Right renal cortex interstitium (tissue), 3 donors: Measurements from ENCODE around the gene ADARB2. TPM values are rescaled to one million over a fixed set of nuclear protein-coding genes. Genes with fewer than 3 reads are reported as not detected.

Source experiments
- DNase-seq, 3 donors: peaks; one replicate each; pipeline ENCODE4 v3.0.0-alpha.2; 2013; ENCODE audit warnings: low read depth in 3 of 3, low spot score in 2 of 3
- polyA plus RNA-seq, 3 donors: library from polyadenylated mRNA; unstranded; fragments of 120-200 nt; gene quantifications; one replicate each; pipeline ENCODE4 v1.2.1, GENCODE V29; 2013; ENCODE audit not compliant: insufficient read length in 3 of 3

The ADARB2 gene
- polyA plus RNA-seq, 3 donors = 0.87 to 1.4 (median 1.4) TPM

GRCh38 chr10:1665021-1665661 is 72.2 kb downstream of the ADARB2 start:
- DNase-seq = no peak

GRCh38 chr10:1664333-1664964 is 72.9 kb downstream of the ADARB2 start:
- DNase-seq = no peak

GRCh38 chr10:1663226-1663625 is 74.1 kb downstream of the ADARB2 start:
- no peak for DNase-seq

DNA sequence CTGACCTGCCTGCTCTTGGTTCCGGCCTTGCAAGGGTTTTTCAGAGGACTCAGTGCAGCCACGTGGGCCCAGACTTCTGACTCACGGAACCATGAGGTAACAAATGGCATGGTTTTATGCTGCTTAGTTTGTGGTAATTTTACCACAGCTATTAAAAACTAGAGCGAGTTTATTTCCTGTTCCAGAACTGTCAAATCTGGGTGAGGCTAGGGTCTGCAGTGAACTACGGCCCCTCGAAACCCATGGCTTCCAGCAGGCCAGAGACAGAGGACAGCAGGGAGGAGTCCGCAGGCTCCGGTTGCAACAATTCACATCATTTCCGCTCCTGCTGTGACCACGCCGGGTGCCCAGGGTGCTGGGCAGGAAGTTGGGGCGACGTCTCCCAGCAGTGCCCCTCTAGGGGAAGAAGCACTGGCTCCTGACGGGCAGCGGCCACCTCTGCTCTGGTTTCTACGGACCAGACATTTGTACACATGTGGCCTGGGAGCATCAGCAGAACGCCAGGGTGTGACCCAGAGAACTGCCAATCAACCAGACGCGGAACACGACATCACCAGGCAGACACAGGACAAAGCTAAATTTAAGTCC is 74.8 kb downstream of the ADARB2 start:
- DNase-seq = no peak

- no peak for DNase-seq
Observed at GRCh38 chr10:1661859-1662437, 75.4 kb downstream of the ADARB2 start.

DNA sequence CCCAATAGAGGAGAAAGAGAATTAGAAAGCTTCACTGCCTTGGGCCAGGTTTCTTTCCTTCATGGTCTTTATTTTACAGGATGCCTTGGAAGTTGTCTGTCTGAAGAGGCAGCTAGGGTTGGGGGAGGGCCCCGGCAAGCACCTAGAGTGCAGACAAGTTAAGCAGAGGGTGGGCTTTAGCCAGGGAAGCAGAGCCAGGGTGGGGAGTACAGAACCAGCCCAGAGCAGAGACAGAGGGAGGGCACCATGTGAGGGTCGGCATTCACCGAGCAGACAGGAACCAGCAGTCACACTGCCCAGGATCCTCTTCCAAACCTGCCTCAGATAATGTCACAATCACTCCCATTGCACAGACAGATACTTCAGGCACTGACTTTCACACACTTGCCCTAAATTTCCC is 75.9 kb downstream of the ADARB2 start:
- DNase-seq = no peak

DNA sequence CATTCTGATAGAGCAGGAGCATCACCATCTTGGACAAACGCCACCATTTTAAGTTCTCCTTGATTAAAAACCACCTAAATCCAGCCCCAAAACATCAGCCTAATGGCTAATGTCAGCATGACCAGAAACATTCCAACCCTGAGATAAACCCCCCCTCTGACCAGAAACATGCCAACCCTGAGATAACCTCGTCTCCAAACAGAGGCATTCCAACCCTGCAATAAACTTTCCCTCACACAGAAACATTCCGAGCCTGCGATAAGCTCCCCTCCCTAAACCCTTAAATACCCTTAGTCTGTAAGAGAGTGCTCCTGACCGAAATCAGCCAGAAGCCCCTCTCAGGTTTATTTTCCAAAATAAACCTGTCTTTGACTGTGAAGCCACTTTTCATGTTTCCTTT is 76.5 kb downstream of the ADARB2 start:
- DNase-seq = no peak

DNA sequence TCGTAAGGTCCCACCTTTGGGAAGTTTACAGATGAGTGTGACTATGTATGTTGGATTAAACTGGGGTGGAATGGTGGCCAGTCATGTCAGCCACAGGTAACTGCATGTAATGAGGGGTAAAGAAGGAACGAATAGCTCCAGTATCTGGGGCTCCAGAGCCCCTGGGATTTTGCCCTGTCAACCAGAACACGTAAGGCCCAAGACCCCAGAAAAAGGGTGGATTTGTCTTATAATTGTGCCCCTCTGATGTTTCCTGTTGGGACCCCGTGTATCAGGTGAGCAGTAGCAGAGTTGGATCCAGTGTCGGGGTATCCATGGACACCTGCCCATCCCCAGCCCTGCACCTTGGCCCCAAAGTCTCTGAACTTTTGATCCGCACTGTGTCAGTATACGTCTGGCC is 76.9 kb downstream of the ADARB2 start:
- DNase-seq = no peak

GRCh38 chr10:1659221-1659791 is 78.0 kb downstream of the ADARB2 start:
- DNase-seq = no peak

GRCh38 chr10:1658658-1659057 is 78.7 kb downstream of the ADARB2 start:
- no peak for DNase-seq

- DNase-seq = no peak
Observed at GRCh38 chr10:1657479-1657878, 79.8 kb downstream of the ADARB2 start.

GRCh38 chr10:1655367-1655766 is 82.0 kb downstream of the ADARB2 start:
- no peak for DNase-seq

DNA sequence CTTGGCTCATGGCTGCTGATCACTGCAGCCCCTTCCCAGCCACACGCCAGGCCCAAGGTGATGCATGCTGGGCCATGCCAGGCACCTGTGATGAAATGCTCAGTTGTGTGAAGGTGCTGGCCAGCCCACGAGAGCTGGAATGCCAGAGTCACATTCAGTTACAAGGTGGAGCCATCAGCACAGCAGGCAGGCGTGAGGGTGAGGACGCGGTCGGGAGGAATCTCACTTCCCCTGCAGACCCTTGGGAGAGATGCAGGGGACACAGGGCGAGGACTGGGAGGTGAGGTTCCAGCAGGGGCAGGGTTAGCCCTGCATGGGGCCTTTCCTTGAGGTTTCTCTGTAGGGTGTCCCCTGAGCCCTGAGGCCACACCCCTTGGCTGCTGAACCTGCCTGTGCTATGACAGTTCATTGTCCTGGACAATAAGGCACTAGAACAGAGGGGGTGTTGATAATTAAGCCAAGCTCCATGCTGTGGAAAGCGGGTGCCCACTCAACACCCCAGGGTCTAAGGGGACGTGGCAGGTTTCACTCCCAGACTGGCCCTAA is 82.4 kb downstream of the ADARB2 start:
- DNase-seq = no peak

DNA sequence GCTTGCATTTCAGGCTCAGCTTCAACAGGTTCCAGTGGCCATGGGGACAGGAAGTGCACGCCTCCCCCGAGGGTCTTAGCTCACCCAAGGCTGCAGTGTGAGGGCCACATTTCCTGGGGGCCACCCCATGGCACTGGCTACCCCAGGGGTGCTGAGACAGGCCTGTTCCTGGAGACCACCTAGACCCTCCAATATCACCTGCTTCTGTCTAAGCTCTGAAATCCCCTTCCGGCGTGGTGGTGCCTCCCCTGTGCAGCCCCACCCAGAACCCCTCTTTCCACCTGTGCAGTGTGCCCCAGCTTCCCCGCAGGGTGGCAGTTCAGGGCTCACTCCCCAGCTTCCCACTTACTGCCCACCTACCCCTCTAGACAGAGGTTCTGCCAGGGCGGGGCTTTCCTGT is 83.1 kb downstream of the ADARB2 start:
- DNase-seq = no peak

DNA sequence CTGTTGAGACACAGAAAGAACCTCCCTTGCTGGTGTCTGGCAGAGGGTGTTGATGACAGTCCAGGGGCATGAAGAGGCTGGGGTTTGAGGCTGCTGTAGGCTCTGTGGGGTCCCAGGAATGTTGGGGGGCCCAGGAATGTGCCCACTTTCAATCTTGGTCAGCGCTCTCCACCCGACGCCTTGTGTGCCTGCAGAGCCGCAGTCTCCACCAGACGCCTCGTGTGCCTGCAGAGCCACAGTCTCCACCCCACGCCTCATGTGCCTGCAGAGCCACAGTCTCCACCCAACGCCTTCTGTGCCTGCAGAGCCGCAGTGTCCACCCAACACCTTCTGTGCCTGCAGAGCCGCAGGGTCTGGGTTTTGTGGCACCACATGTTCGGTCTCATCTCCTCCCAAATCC is 84.0 kb downstream of the ADARB2 start:
- DNase-seq = no peak

GRCh38 chr10:1652151-1652550 is 85.2 kb downstream of the ADARB2 start:
- DNase-seq = no peak

GRCh38 chr10:1651270-1651966 is 85.9 kb downstream of the ADARB2 start:
- no peak for DNase-seq

DNA sequence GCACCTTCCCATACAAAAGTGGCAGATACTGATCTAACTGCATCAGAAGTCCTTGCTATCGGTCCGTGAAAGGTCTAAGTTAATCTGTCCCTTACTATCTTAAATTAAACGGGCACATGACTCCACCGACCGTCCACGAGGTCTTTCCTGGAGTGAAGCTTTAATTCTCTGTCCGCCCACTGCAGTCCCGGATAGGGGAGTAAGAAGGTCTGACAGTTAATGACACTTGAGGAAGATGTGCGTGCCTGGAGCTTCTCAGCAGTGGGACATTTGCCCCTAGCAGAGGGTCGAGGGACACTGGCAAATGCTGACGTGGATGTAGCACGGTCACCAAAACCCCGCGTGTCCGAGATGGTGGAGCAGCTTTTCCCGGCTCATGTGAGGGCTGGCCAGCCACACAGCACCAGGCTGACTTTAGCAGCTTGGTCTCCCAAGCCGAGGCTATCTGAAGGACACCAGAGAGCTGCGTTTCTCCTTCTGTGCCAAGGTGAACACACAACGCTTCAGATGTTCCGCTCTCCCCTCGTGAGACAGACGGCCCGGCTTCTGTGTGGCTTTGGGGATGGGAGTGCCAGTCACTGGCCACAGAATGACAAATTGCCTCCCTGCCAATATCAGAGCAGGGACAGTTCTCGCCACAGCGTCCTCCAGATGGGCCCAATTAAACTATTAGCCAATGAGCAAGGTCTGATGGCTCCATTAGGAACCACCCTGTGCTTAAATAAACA is 86.6 kb downstream of the ADARB2 start:
- no peak for DNase-seq

GRCh38 chr10:1648648-1649047 is 88.7 kb downstream of the ADARB2 start:
- DNase-seq = no peak

DNA sequence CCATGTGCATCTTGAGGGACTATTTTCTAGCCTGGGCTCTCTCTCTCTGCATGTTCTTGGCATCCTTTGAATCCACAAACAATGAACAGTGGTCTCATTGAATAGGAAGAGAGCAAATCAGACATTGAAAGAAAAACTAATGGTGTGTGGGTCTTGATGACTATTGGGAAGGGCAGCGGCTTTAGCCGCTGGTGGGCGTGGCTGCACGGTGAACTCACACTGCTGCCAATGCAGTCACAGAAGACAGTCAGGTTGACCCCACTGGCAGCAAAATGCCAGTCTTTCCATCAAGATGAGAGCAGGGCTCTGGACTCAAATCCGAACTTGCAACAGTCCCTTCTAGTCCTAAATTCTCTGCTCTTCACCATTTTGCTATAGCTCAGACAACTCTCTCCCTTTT is 91.0 kb downstream of the ADARB2 start:
- DNase-seq = no peak
